Loucy (cell line): Measurements from ENCODE around the gene KDM6A.

ENCODE experiments used
- CTCF ChIP-seq: fragments of 200-600 bp; sonication (generic); conservative IDR thresholded peaks from 2 replicates; pipeline ENCODE4 v1.5.1; 2014; ENCODE audit warnings: mild to moderate bottlenecking, antibody characterized with exemption, low read length
- EZH2phosphoT487 ChIP-seq: fragments of 200-600 bp; IDR thresholded peaks from 2 replicates; pipeline ENCODE4 v1.6.1; 2018; ENCODE audit warnings: antibody characterized with exemption, mild to moderate bottlenecking, moderate library complexity, borderline replicate concordance

GRCh38 chrX:44927398-44927797, 54.4 kb downstream of the KDM6A start:
- no peak for TF ChIP-seq CTCF
- no peak for TF ChIP-seq EZH2phosphoT487
